Measurements from ENCODE around the gene SLC26A2. TPM values are rescaled to one million over a fixed set of nuclear protein-coding genes. Genes with fewer than 3 reads are reported as not detected.

Gene SLC26A2
- total and polyA plus RNA-seq, 2 of the 8 experiments (the other 6 are each of a cell fraction or from before 2014, with no cell fraction given) = 3.7 to 11.4 TPM

- no peak for TF ChIP-seq CHD7 (IDR thresholded peaks at IDR 0.05; ENCODE audit: insufficient replicate concordance, low read length)
- TF ChIP-seq, protein P1, sequence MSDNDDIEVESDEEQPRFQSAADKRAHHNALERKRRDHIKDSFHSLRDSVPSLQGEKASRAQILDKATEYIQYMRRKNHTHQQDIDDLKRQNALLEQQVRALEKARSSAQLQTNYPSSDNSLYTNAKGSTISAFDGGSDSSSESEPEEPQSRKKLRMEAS (IDR thresholded peaks at IDR 0.05) = no peak
- TF ChIP-seq SIX5 (IDR thresholded peaks at IDR 0.05; ENCODE audit: low read depth, low read length) = no peak
- TF ChIP-seq SP2 (IDR thresholded peaks at IDR 0.05; ENCODE audit: low read length) = no peak
- TF ChIP-seq, protein P2, sequence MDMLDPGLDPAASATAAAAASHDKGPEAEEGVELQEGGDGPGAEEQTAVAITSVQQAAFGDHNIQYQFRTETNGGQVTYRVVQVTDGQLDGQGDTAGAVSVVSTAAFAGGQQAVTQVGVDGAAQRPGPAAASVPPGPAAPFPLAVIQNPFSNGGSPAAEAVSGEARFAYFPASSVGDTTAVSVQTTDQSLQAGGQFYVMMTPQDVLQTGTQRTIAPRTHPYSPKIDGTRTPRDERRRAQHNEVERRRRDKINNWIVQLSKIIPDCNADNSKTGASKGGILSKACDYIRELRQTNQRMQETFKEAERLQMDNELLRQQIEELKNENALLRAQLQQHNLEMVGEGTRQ (IDR thresholded peaks at IDR 0.05; ENCODE audit: low read length) = no peak
- no peak for TF ChIP-seq TAF7 (optimal IDR thresholded peaks at IDR 0.05; ENCODE audit: borderline replicate concordance, low read depth, low read length)
- no peak for TF ChIP-seq JUN (IDR thresholded peaks at IDR 0.05; ENCODE audit: low read depth, low read length)
- TF ChIP-seq EP300 (IDR thresholded peaks at IDR 0.05; ENCODE audit: borderline replicate concordance in 1 of 2, low read depth in 2 of 2, low read length in 2 of 2) = no peak
- no peak for TF ChIP-seq JUND (IDR thresholded peaks at IDR 0.05; ENCODE audit: low read length)
- no peak for TF ChIP-seq SAP30 (IDR thresholded peaks at IDR 0.05; ENCODE audit: insufficient read depth, insufficient replicate concordance, low read length)
Observed at GRCh38 chr5:150026682-150027172, 66.2 kb downstream of the SLC26A2 start (continued).
